Epithelial cell of proximal tubule (primary cell): ENCODE measurements around the gene EIF1AY. TPM values are rescaled to one million over a fixed set of nuclear protein-coding genes. Genes with fewer than 3 reads are reported as not detected.
"Not testable (repeated sequence)": the region's sequence is repeated elsewhere in the genome, so short reads cannot be mapped to it uniquely, and the experiment has no call there.

Experiments used
- DNase-seq: peaks from one replicate; pipeline ENCODE4 v3.0.0-alpha.2; 2011; ENCODE audit warnings: low read depth
- H3K4me3 ChIP-seq: 2 replicates; pipeline ENCODE4 v1.5.1; 2011; ENCODE audit warnings: low read depth, mild to moderate bottlenecking, low read length
- total RNA-seq: library from RNA; depleted of rRNA; stranded (reverse); fragments of >200 nt; gene quantifications from 2 replicates; pipeline ENCODE4 v1.2.3, GENCODE V29; 2015
- TF ChIP-seq, protein P1 (sequence below): conservative IDR thresholded peaks from 2 replicates; pipeline ENCODE4 v1.5.1; 2012; ENCODE audit warnings: low read depth, mild to moderate bottlenecking, low read length

The EIF1AY gene
- total RNA-seq, 1 donor from 2014 or later, result 31.3 TPM

DNA sequence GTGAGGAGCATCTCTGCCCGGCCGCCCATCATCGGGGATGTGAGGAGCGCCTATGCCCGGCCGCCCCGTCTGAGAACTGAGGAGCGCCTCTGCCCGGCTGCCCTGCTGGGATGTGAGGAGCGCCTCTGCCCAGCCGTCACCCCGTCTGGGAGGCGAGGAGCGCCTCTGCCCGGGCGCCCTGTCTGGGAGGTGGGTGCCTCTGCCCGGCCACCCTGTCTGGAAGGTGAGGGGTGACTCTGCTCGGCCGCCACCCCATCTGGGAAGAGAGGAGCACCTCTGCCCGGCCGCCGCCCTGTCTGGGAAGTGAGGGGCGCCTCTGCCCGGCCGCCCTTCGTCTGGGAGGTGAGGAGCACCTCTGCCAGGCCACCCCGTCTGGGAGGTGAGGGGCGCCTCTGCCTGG is 23.7 kb upstream of the EIF1AY start:
- H3K4me3 ChIP-seq, result no peak overlapping the region
- TF ChIP-seq, protein P1, sequence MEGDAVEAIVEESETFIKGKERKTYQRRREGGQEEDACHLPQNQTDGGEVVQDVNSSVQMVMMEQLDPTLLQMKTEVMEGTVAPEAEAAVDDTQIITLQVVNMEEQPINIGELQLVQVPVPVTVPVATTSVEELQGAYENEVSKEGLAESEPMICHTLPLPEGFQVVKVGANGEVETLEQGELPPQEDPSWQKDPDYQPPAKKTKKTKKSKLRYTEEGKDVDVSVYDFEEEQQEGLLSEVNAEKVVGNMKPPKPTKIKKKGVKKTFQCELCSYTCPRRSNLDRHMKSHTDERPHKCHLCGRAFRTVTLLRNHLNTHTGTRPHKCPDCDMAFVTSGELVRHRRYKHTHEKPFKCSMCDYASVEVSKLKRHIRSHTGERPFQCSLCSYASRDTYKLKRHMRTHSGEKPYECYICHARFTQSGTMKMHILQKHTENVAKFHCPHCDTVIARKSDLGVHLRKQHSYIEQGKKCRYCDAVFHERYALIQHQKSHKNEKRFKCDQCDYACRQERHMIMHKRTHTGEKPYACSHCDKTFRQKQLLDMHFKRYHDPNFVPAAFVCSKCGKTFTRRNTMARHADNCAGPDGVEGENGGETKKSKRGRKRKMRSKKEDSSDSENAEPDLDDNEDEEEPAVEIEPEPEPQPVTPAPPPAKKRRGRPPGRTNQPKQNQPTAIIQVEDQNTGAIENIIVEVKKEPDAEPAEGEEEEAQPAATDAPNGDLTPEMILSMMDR, result no peak
- no peak for DNase-seq

- not testable (repeated sequence) for H3K4me3 ChIP-seq, DNase-seq
Observed at GRCh38 chrY:20552764-20553323, 22.7 kb upstream of the EIF1AY start.

- no peak overlapping the region for H3K4me3 ChIP-seq
- TF ChIP-seq, protein P1, result no peak
- no peak for DNase-seq
Observed at GRCh38 chrY:20555820-20556219, 19.8 kb upstream of the EIF1AY start.

- DNase-seq, result no peak
- no peak overlapping the region for H3K4me3 ChIP-seq
Observed at GRCh38 chrY:20558677-20559076, 16.9 kb upstream of the EIF1AY start.

DNA sequence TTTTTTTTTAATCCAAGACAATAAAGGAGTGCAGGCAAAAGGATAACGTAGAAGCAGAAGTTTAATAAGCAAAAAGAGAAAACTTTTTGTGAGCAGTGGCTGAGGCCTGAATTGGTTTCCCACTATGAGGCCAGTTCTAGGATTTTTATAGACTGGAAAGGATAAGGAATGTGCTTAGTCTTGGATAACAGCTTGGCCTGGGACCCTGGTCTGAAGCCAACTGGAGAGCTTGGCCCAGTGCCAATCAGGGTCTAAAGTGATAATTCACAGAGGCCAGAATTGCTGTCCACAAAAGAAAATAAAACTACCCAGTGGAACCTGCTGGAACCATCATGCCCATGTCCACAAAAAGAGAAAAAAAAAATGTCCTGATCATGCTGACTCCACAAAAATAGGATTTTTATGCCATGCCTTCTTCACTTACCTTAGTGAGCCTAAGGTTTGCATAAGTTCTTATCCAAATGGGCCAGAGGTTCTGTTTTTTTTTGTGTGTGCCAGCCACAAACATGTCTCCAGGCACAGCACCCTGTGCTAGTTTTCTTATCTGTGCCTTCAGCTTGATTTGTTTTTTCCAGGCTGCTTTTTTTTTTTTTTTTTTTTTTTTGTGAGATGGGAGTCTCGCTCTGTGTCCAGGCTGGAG is 15.6 kb upstream of the EIF1AY start:
- DNase-seq, result no peak
- TF ChIP-seq, protein P1, result no peak
- no peak overlapping the region for H3K4me3 ChIP-seq

More at GRCh38 chrY:20558677-20559076, 16.9 kb upstream of the EIF1AY start:
- TF ChIP-seq, protein P1, result peak; percentile 44

- TF ChIP-seq, protein P1, result no peak
- no peak overlapping the region for H3K4me3 ChIP-seq
Observed at GRCh38 chrY:20571306-20571705, 4.3 kb upstream of the EIF1AY start.

GRCh38 chrY:20576506-20576905 is 930 bp downstream of the EIF1AY start:
- no peak for DNase-seq
- H3K4me3 ChIP-seq, result peak overlapping the region; percentile 79
- TF ChIP-seq, protein P1, result no peak

More at GRCh38 chrY:20571306-20571705, 4.3 kb upstream of the EIF1AY start:
- no peak for DNase-seq
